Activated naive CD4-positive, alpha-beta T cell treated with anti-CD3 and anti-CD28 coated beads, Interleukin-2, amount 10 ng/mL, durations not matched to agents 7 days and 5 days (primary cell): ENCODE results near the gene CXCR5.
"Not testable (repeated sequence)": the region's sequence is repeated elsewhere in the genome, so short reads cannot be mapped to it uniquely, and the experiment has no call there.

Source experiments
- CTCF ChIA-PET: fragments of 350-600 bp; sonication (Branson Sonifier 250); formaldehyde crosslinking; loops from one replicate; lab custom pipeline; 2021; ENCODE audit warnings: antibody characterized with exemption; lab: Charles Lee
- DNase-seq: peaks from one replicate; pipeline ENCODE4 v3.0.0-alpha.2; 2020
- H3K27ac Mint-ChIP-seq: one replicate; pipeline ENCODE4 v1.8.0; 2021; ENCODE audit warnings: mild to moderate bottlenecking, moderate library complexity, mixed read lengths
- H3K27me3 Mint-ChIP-seq: one replicate; pipeline ENCODE4 v1.8.0; 2021; ENCODE audit warnings: mild to moderate bottlenecking, mixed read lengths
- H3K36me3 Mint-ChIP-seq: one replicate; pipeline ENCODE4 v1.8.0; 2021; ENCODE audit warnings: mixed read lengths
- H3K4me1 Mint-ChIP-seq: one replicate; pipeline ENCODE4 v1.8.0; 2021; ENCODE audit warnings: mixed read lengths
- H3K4me3 Mint-ChIP-seq: one replicate; pipeline ENCODE4 v1.8.0; 2021; ENCODE audit warnings: mild to moderate bottlenecking, moderate library complexity, mixed read lengths
- H3K9me3 Mint-ChIP-seq: one replicate; pipeline ENCODE4 v1.8.0; 2021; ENCODE audit warnings: mixed read lengths

CXCR5 gene

DNA sequence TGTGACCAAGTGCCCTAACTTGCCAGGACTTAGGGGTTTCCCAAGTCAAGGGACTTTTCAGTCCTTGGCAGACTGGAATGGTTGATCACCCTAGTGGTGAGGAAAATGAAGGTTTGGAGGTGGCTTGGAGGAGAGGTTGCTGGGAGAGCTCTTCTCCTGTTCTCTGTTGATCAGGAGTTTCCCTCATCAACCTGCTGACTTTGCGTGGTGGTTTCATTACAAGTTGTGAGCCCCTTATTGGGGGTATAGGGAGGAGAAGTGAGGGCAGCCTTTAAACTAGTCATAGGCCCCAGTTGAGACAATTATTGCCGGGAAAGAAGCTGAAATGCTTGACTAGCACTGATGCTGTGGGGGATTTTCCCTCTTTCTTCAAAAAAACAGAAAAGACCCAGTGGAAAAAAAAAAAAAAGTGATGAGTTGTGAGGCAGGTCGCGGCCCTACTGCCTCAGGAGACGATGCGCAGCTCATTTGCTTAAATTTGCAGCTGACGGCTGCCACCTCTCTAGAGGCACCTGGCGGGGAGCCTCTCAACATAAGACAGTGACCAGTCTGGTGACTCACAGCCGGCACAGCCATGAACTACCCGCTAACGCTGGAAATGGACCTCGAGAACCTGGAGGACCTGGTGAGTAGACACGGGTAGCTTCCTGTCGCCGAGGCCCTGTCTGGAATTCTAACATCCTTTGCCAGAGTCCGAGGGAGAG, at the start of gene CXCR5:
TSS of gene CXCR5 (plus strand) at position 525 of the 704 bp plus-strand sequence. CDS start at position 575, 50 bp downstream.
- peak within 1 kb of the TSS; percentile 76 for H3K27ac Mint-ChIP-seq
- H3K4me3 Mint-ChIP-seq: no peak within 1 kb of the TSS
- peaks cover 26% of the 10 kb centered on the region for H3K27me3 Mint-ChIP-seq
- no peaks in the 10 kb centered on the region for H3K36me3 Mint-ChIP-seq
- peaks cover 50% of the 10 kb centered on the region for H3K4me1 Mint-ChIP-seq
- no peak for DNase-seq
- H3K9me3 Mint-ChIP-seq: no peaks in the 10 kb centered on the region
- CTCF ChIA-PET: interaction anchor here (0.5 to 2.3 kb wide), 10 partner anchors 9 to 98 kb away, joined by 3 to 21 read pairs (median 4); partner anchors contain the start of gene DDX6

- H3K27me3 Mint-ChIP-seq: no peaks in the 10 kb centered on the region
- peak overlapping the region; percentile 82 for H3K27ac Mint-ChIP-seq
- no peak for DNase-seq
- no peaks in the 10 kb centered on the region for H3K36me3 Mint-ChIP-seq
- H3K4me1 Mint-ChIP-seq: peaks cover 16% of the 10 kb centered on the region
- peak overlapping the region; percentile 52 for H3K4me3 Mint-ChIP-seq
- no peaks in the 10 kb centered on the region for H3K9me3 Mint-ChIP-seq
- CTCF ChIA-PET: interaction anchor here (0.6 to 1.0 kb wide), 2 partner anchors 26 to 33 kb away, joined by 3 read pairs; no protein-coding TSS in a partner anchor
Measured at GRCh38 chr11:118834427-118835028, 49.2 kb upstream of the CXCR5 start.

- H3K9me3 Mint-ChIP-seq: no peaks in the 10 kb centered on the region
- H3K36me3 Mint-ChIP-seq: no peaks in the 10 kb centered on the region
- no peak for DNase-seq
- peaks cover 37% of the 10 kb centered on the region for H3K4me1 Mint-ChIP-seq
- H3K27ac Mint-ChIP-seq: no peak overlapping the region
- H3K27me3 Mint-ChIP-seq: no peaks in the 10 kb centered on the region
- no peak overlapping the region for H3K4me3 Mint-ChIP-seq
- CTCF ChIA-PET: interaction anchor here (0.6 kb wide), 1 partner anchor 1381 kb away, joined by 3 read pairs; no protein-coding TSS in a partner anchor
Measured at GRCh38 chr11:118837868-118838267, 45.8 kb upstream of the CXCR5 start.

GRCh38 chr11:118838905-118839553, 44.7 kb upstream of the CXCR5 start:
- H3K36me3 Mint-ChIP-seq: no peaks in the 10 kb centered on the region
- peaks cover 34% of the 10 kb centered on the region for H3K4me1 Mint-ChIP-seq
- no peak for DNase-seq
- no peak overlapping the region for H3K27ac Mint-ChIP-seq
- H3K27me3 Mint-ChIP-seq: no peaks in the 10 kb centered on the region
- CTCF ChIA-PET: interaction anchor here (0.6 to 1.7 kb wide), 2 partner anchors 49 to 428 kb away, joined by 3 to 4 read pairs; no protein-coding TSS in a partner anchor
- no peaks in the 10 kb centered on the region for H3K9me3 Mint-ChIP-seq
- no peak overlapping the region for H3K4me3 Mint-ChIP-seq

DNA sequence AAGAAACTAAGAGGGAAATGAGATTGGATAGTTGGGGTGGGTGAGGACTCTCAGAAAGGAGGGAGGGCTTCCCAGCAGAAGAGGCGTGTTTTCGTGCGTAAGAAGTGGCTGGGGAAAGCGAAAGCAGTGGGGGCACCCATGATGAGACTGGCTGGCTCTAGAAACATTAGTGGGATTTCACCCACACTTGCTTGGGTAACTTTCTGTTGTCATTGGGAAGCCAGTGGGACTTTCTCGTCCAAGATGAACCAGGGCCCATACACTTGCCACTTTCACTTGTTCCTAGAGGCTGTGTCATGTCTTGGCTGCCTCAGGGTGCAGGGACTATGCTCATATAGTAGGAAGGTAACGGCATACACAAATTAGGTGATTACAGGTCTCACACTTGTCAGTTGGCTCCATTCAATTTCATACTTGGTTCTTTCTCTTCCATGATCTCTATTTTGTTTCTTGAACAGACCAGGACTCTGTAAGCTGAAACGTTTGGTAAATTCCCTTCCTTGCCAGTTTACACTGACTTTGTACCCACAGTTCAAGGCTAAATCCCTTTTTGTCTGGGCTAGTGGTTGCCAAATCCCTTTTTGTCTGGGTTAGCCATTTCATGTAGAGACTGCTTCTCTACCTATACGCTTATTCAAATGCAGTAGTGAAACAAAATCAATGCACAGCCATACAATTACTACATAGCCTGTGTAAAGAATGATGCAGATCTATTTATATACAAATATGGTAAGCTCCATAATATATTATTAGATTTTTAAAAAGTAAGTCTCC, 42.0 kb upstream of the CXCR5 start:
- DNase-seq: peak; percentile 53
- no peaks in the 10 kb centered on the region for H3K27me3 Mint-ChIP-seq
- H3K9me3 Mint-ChIP-seq: no peaks in the 10 kb centered on the region
- CTCF ChIA-PET: interaction anchor here (1.8 kb wide), 1 partner anchor 29 kb away, joined by 5 read pairs; no protein-coding TSS in a partner anchor
- peak overlapping the region; percentile 45 for H3K4me3 Mint-ChIP-seq
- H3K4me1 Mint-ChIP-seq: peaks cover 32% of the 10 kb centered on the region
- peak overlapping the region; percentile 84 for H3K27ac Mint-ChIP-seq
- H3K36me3 Mint-ChIP-seq: no peaks in the 10 kb centered on the region

- no peak overlapping the region for H3K27ac Mint-ChIP-seq
- H3K9me3 Mint-ChIP-seq: no peaks in the 10 kb centered on the region
- peaks cover 33% of the 10 kb centered on the region for H3K4me1 Mint-ChIP-seq
- no peak for DNase-seq
- H3K27me3 Mint-ChIP-seq: peaks cover 2% of the 10 kb centered on the region
- H3K36me3 Mint-ChIP-seq: no peaks in the 10 kb centered on the region
- no peak overlapping the region for H3K4me3 Mint-ChIP-seq
- CTCF ChIA-PET: interaction anchor here (1.4 to 1.8 kb wide), 2 partner anchors 28 to 54 kb away, joined by 3 to 5 read pairs; no protein-coding TSS in a partner anchor
Measured at GRCh38 chr11:118842369-118842768, 41.3 kb upstream of the CXCR5 start.

DNA sequence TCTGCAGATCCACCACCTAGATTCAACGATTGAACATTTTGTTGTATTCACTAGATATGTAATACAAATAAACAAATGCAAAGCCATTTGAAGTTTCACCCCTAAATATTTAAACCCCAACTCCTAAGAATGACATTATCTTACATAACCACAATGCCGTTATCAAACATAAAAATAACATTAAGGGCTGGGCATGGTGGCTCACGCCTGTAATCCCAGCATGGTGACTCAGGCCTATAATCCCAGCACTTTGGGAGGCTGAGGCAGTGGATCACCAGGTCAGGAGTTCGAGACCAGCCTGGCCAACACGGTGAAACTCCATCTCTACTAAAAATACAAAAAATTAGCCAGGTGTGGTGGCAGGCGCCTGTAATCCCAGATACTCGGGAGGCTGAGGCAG, 40.8 kb upstream of the CXCR5 start:
- not testable (repeated sequence) for H3K4me3 Mint-ChIP-seq, DNase-seq, H3K27ac Mint-ChIP-seq, H3K36me3 Mint-ChIP-seq, H3K27me3 Mint-ChIP-seq, H3K9me3 Mint-ChIP-seq
- CTCF ChIA-PET: interaction anchor here (1.4 to 1.8 kb wide), 2 partner anchors 28 to 55 kb away, joined by 3 to 5 read pairs; no protein-coding TSS in a partner anchor
- H3K4me1 Mint-ChIP-seq: peaks cover 33% of the 10 kb centered on the region

DNA sequence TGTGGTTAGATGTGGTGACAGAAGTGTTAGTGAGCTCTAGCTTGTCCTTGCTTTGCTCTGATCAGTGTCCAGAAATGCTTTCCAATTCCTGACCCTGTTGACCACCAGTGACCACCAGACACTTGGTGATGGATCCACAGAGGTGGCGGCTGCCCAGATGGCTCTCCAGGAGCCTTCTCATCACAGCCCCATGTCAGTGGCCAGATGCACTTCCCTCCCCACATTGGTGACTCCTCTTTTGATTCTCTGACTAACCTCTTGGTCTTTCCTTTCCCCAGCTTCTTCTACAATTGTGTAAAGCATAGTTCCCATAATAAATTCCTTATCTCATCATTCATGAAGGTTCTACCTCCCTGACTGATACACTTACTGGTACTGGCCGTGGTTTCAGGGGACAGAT, 40.1 kb upstream of the CXCR5 start:
- Mint-ChIP-seq H3K4me3 (no peak overlapping the region), H3K27ac (no peak overlapping the region)

DNA sequence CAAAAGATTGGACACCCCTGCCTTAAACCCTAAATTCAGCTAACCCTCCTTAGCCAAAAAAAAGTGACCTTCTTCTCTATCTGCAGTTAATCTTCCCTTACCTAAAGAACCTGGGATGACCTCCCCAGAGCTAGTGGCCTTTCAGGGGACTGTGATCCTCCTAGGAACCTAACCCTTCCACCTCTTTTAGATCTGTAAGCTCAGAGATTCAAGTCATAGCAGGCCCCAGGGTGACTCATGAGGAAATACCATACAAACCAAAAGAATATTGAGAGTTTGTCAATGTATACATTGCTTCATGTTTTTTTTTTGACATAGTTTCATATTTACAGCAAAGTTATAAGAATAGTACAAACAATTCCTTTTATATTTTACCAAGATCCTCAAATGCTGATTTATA, 38.3 kb upstream of the CXCR5 start:
- H3K9me3 Mint-ChIP-seq: no peaks in the 10 kb centered on the region
- H3K27me3 Mint-ChIP-seq: peaks cover 9% of the 10 kb centered on the region
- H3K4me3 Mint-ChIP-seq: no peak overlapping the region
- H3K4me1 Mint-ChIP-seq: peaks cover 33% of the 10 kb centered on the region
- DNase-seq: no peak
- CTCF ChIA-PET: interaction anchor here (1.3 kb wide), 1 partner anchor 63 kb away, joined by 3 read pairs; no protein-coding TSS in a partner anchor
- no peak overlapping the region for H3K27ac Mint-ChIP-seq
- no peaks in the 10 kb centered on the region for H3K36me3 Mint-ChIP-seq

More for the DNA sequence above, 40.1 kb upstream of the CXCR5 start:
- CTCF ChIA-PET: interaction anchor here (0.7 to 1.4 kb wide), 2 partner anchors 55 kb away, joined by 3 read pairs; no protein-coding TSS in a partner anchor
- Mint-ChIP-seq H3K27me3 (peaks cover 7% of the 10 kb centered on the region), H3K9me3 (no peaks in the 10 kb centered on the region), H3K36me3 (no peaks in the 10 kb centered on the region), H3K4me1 (peaks cover 33% of the 10 kb centered on the region)
- no peak for DNase-seq

- Mint-ChIP-seq H3K27me3 (peaks cover 9% of the 10 kb centered on the region), H3K4me1 (peaks cover 24% of the 10 kb centered on the region), H3K4me3 (no peak overlapping the region), H3K27ac (no peak overlapping the region), H3K9me3 (no peaks in the 10 kb centered on the region), H3K36me3 (no peaks in the 10 kb centered on the region)
- CTCF ChIA-PET: no interaction called here
- no peak for DNase-seq
Measured at GRCh38 chr11:118846181-118846935, 37.3 kb upstream of the CXCR5 start.

- CTCF ChIA-PET: no interaction called here
- Mint-ChIP-seq H3K4me3 (no peak overlapping the region), H3K27me3 (peaks cover 14% of the 10 kb centered on the region), H3K4me1 (peaks cover 8% of the 10 kb centered on the region), H3K9me3 (no peaks in the 10 kb centered on the region), H3K27ac (no peak overlapping the region), H3K36me3 (no peaks in the 10 kb centered on the region)
- no peak for DNase-seq
Measured at GRCh38 chr11:118849825-118850224, 33.9 kb upstream of the CXCR5 start.

DNA sequence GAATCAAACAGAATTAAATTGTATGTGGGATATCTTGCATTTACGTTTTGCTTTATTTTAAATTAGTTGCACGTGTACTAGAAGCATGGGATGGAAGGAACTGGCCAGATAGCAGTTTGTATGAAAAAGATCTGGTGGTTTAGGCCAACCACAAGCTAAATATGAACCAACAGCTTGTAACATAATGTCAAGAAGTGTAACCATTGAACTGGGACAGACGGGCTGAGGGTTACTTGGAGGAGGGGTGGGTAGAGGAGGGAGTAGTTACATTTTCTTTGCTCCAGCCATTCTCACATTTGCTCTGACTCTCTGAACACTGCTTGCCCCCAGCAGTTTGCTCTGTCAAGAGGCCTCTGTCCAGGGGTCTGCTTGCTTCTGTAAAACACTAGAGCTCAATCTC, 31.7 kb upstream of the CXCR5 start:
- Mint-ChIP-seq H3K9me3 (no peaks in the 10 kb centered on the region), H3K36me3 (no peaks in the 10 kb centered on the region), H3K27ac (no peak overlapping the region), H3K4me3 (no peak overlapping the region), H3K27me3 (peaks cover 21% of the 10 kb centered on the region), H3K4me1 (no peaks in the 10 kb centered on the region)
- CTCF ChIA-PET: no interaction called here
- no peak for DNase-seq

- CTCF ChIA-PET: no interaction called here
- H3K27ac Mint-ChIP-seq: no peak overlapping the region
Measured at GRCh38 chr11:118853678-118854077, 30.0 kb upstream of the CXCR5 start.

More at GRCh38 chr11:118853678-118854077, 30.0 kb upstream of the CXCR5 start:
- Mint-ChIP-seq H3K9me3 (no peaks in the 10 kb centered on the region), H3K36me3 (no peaks in the 10 kb centered on the region), H3K27me3 (peaks cover 13% of the 10 kb centered on the region), H3K4me3 (no peak overlapping the region), H3K4me1 (no peaks in the 10 kb centered on the region)
- no peak for DNase-seq
